ENCODE results near the gene ZC3H7A. TPM values are rescaled to one million over a fixed set of nuclear protein-coding genes. Genes with fewer than 3 reads are reported as not detected.

The ZC3H7A gene
- total RNA-seq, 1 experiment from 2014 or later = 45.9 TPM

GRCh38 chr16:11797166-11797956 is at the start of gene ZC3H7A (continued):
- TF ChIP-seq AR (CRISPR knock-in tag; IDR thresholded peaks at IDR 0.05) (no peak), HMGXB4 (CRISPR knock-in tag; IDR thresholded peaks at IDR 0.05) (peak; percentile 28), USF2 (CRISPR knock-in tag; IDR thresholded peaks at IDR 0.05) (no peak), ZNF281 (CRISPR knock-in tag; IDR thresholded peaks at IDR 0.05) (no peak; the same call in 1 of the 2 replicates), SP1 (CRISPR knock-in tag; conservative IDR thresholded peaks at IDR 0.05) (peak; percentile 89), USF1 (CRISPR knock-in tag; IDR thresholded peaks at IDR 0.05) (0 out of 2 replicates have a peak, but pooled peaks have one; percentile 25), E2F5 (CRISPR knock-in tag; IDR thresholded peaks at IDR 0.05) (peak; percentile 52; the same call in 1 of the 2 replicates), CREB1 (CRISPR knock-in tag; IDR thresholded peaks at IDR 0.05) (peak; percentile 16; the same call in 1 of the 2 replicates), KAT7 (CRISPR knock-in tag; IDR thresholded peaks at IDR 0.05; ENCODE audit: borderline replicate concordance) (0 out of 2 replicates have a peak, but pooled peaks have one; percentile 56), SMAD4 (CRISPR knock-in tag; IDR thresholded peaks at IDR 0.05) (no peak), TCF7 (CRISPR knock-in tag; IDR thresholded peaks at IDR 0.05; ENCODE audit: low read depth) (no peak), AFF4 (CRISPR knock-in tag; IDR thresholded peaks at IDR 0.05; ENCODE audit: borderline replicate concordance) (no peak), MAX (CRISPR knock-in tag; IDR thresholded peaks at IDR 0.05) (peak; percentile 68; the same call in 1 of the 2 replicates), CREM (CRISPR knock-in tag; IDR thresholded peaks at IDR 0.05) (peak; percentile 80), CTCF (IDR thresholded peaks at IDR 0.05) (peak; percentile 90)
